LNCaP clone FGC (cell line): ENCODE results near the gene ALDH3B2.
"Not testable (repeated sequence)": the region's sequence is repeated elsewhere in the genome, so short reads cannot be mapped to it uniquely, and the experiment has no call there.

Experiments used
- DNase-seq: peaks from one replicate; pipeline ENCODE4 v3.0.0-alpha.2; 2011; ENCODE audit warnings: low read depth
- H3K4me3 ChIP-seq: 2 replicates; pipeline ENCODE4 v1.5.1; 2011; ENCODE audit warnings: mild to moderate bottlenecking, low read depth, low read length, control low read depth
- TF ChIP-seq, protein P1 (sequence below): IDR thresholded peaks from 2 replicates; pipeline ENCODE4 v1.5.1; 2012; ENCODE audit warnings: mild to moderate bottlenecking; ENCODE audit not compliant: control insufficient read depth, insufficient read depth; ENCODE audit errors: extremely low read depth

ALDH3B2 gene

DNA sequence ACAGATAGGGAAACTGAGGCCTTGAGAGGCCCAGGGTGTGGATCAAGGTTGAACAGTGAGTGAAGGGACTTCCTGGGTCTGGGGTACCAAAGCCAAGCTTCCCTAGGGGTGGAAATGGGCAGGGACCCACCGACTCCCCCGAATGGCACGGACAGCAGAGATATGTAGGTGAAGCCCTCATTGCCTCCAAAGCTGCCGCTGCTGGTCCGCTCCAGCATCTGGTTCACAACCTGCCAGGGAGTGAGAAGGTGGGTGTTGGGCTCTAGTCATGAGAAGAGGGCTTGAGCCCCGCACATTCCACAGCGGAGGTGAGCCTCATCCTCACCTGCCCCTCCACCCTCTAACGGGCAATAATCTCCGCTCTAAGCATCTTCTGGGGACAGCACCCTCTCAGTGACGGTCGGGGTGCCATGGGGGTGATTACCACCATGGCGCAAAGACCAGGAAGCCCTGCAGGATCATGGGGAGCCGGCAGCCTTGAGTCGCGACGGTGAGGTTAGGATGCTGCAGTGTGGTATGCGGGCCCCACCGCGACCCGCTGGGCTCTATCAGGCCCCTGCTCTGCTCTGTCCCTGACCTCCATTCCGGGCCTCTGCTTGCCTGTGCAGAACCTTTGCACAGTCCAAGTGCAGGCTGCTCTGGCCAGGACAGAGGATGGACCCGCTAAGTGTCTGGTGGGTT, 10.8 kb downstream of the ALDH3B2 start:
- no peak overlapping the region for H3K4me3 ChIP-seq
- DNase-seq, result no peak
- TF ChIP-seq, protein P1, sequence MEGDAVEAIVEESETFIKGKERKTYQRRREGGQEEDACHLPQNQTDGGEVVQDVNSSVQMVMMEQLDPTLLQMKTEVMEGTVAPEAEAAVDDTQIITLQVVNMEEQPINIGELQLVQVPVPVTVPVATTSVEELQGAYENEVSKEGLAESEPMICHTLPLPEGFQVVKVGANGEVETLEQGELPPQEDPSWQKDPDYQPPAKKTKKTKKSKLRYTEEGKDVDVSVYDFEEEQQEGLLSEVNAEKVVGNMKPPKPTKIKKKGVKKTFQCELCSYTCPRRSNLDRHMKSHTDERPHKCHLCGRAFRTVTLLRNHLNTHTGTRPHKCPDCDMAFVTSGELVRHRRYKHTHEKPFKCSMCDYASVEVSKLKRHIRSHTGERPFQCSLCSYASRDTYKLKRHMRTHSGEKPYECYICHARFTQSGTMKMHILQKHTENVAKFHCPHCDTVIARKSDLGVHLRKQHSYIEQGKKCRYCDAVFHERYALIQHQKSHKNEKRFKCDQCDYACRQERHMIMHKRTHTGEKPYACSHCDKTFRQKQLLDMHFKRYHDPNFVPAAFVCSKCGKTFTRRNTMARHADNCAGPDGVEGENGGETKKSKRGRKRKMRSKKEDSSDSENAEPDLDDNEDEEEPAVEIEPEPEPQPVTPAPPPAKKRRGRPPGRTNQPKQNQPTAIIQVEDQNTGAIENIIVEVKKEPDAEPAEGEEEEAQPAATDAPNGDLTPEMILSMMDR, result no peak

DNA sequence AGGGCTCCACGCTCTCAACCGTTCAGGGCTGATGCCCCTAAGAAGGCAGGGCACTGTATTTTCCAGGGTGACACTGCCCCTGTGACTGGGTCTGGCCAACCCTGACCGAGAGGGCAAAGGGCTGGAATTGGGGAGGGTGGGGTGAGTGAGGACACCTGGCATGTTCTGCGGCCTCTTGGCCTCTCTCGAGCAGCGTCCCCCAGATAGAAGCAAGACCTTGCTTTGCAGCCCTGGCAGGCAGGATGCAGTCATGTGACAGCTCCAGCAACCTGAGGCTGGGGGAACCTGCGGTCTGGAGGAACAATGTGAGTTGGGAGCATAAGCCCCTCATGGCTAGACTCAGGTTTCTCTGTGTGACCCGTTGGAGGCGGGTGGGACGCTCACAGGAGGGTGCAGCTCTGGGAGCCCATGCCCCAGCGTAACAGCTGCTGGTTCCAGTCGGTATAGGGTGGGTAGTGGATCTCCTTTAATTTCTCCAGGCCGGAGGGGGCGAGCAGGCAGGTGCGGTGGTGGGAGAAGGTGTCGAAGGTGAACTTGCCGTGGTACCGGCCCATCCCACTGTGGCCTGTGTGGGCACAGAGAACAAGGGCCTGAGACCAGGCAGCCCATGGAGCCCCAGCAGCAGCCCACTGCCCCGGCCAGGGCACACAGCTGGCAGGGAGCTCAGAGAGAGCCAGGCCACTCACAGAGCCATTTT, 11.4 kb downstream of the ALDH3B2 start:
- DNase-seq, result no peak
- TF ChIP-seq, protein P1, result no peak
- no peak overlapping the region for H3K4me3 ChIP-seq

DNA sequence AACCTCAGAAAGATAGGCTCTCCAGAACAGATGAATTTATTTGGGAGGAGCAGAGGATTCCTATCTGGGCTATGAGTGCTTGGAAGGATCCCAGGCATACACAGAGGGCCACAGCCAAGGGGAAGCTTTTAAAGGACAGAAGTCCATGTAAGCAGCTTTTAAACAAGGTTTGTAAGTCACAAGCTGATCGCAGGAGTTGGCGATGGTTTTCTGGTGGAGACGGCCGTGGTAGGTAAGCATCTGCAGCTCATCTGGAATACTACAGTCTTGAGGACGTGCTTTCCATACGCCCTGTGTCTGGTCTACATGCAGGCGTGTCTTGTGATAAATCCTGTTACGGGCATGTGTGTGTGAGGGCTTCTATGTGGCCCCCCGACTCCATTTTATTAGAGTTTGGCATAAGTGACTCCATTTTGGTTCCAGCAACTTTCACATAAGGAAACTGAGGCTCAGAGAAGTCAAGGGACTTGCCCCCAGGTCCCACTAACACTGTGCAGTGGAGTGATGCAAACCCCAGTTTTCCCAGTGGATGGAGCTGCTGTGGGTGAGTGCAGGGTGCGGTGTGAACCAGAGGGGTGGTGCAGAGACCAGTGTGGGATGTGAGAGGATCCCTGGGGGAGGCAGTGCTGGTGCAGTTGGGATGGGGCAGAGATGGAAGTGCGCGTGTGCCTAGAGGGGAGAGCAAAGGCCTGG, 12.1 kb downstream of the ALDH3B2 start:
- no peak overlapping the region for H3K4me3 ChIP-seq
- no peak for DNase-seq
- TF ChIP-seq, protein P1, result no peak

DNA sequence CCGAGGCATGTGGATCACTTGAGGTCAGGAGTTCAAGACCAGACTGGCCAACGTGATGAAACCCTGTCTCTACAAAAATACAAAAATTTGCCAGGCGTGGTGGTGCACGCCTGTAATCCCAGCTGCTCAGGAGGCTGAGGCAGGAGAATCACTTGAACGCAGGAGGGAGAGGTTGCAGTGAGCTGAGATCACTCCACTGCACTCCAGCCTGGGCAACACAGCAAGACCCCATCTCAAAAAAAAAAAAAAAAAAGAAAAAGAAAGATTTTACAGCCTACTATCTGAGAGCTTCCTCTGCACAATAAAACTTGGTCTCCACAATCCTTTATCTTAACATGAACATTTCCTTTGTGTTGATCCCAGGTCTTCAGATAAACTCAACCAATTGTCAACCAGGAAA, 13.7 kb downstream of the ALDH3B2 start:
- H3K4me3 ChIP-seq, DNase-seq: not testable (repeated sequence)

DNA sequence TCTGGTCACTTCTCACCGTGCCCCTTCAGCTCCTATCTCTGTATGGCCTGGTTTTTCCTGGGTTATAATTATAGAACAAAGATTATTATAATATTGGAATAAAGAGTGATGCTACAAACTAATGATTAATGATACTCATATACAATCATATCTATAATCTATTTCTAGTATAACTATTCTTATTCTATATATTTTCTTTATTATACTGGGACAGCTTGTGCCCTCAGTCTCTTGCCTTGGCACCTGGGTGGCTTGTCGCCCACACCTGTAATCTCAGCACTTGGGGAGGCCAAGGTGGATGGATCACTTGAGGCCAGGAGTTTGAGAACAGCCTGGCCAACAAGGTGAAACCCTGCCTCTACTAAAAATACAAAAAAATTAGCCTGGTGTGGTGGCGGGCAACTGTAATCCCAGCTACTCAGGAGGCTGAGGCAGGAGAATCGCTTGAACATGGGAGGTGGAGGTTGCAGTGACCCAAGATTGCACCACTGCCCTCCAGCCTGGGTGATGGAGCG, 14.7 kb downstream of the ALDH3B2 start:
- H3K4me3 ChIP-seq, DNase-seq: not testable (repeated sequence)

DNA sequence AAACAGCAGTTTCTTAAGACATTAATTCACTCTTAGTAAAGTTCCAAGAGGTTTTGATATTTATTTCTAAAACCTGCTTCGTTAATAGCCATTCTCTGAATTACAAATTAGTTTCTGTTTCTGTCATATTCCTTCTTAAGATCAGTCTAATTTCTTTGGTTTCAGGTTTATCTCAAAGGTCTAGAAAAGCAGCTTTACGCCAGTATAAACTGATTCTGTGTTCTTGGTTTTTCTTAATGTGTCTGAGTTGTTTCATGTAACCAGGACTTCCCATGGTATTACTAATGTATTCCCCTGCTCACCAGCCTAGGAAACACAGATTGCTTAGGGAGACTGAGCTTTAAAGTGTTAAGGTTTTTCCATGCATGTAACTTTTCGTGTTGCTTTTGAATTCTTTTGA, 17.1 kb downstream of the ALDH3B2 start:
- TF ChIP-seq, protein P1, result no peak
- no peak for DNase-seq
- no peak overlapping the region for H3K4me3 ChIP-seq

DNA sequence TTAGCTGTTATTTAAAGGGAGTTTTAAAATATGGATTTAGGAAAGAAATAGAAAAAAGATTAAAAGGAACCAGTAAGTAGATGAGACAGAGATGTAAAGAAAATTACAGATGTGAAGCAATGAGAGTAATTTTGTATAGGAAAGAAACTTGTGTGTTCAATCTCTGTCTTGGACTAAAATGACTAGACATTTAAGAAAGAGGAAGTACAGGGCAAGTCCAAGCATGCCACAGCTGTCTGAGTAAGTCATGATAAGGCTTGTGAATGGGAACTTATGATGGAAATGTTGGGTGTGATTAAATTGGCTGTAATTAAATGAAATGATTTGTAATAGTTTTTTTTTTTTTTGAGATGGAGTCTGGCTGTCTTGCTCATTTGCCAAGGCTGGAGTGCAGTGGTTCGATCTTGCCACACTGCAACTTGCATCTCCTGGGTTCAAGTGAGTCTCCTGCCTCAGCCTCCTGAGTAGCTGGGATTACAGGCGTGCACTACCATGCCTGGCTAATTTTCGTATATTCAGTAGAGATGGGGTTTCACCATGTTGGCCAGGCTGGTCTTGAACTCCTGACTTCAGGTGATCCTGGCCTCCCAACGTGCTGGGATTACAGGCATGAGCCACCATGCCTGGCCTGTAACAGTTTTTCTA, 18.0 kb downstream of the ALDH3B2 start:
- no peak overlapping the region for H3K4me3 ChIP-seq
- TF ChIP-seq, protein P1, result no peak
- DNase-seq, result no peak
